ENCODE measurements around the gene LIPF. TPM values are rescaled to one million over a fixed set of nuclear protein-coding genes. Genes with fewer than 3 reads are reported as not detected.
A peak's percentile ranks its signal among the peaks of the same experiment; 100 is the strongest.
"Not testable (repeated sequence)": the region's sequence is repeated elsewhere in the genome, so short reads cannot be mapped to it uniquely, and the experiment has no call there.

LIPF gene
- polyA plus RNA-seq, 3 donors from 2014 or later: not detected

- Mint-ChIP-seq H3K27me3 (ENCODE audit: low read depth in 3 of 3) (peaks cover 0 to 4% (median 2%) of the 10 kb centered on the region in 3 donors), H3K4me1 (no peaks in the 10 kb centered on the region), H3K4me3 (no peak overlapping the region)
These were observed 4.3 kb upstream of the LIPF start for GRCh38 chr10:88659725-88660597.

DNA sequence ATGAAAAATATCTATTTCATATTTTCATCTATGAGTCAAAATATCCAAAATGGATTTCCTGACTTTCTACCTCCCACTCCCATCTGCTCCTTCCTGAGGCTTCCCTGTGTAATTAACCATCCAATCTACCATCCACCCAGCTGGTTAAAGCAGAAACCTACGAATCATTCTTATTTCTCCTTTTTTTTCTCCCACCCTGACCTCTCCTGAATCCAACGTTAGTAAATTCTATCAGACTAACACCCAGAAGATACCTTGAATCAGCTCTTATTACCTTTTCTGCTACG, 3.7 kb upstream of the LIPF start:
- Mint-ChIP-seq H3K4me1 (no peaks in the 10 kb centered on the region), H3K36me3 (no peaks in the 10 kb centered on the region), H3K27ac (no peak overlapping the region), H3K4me3 (no peak overlapping the region), H3K9me3 (peaks cover 0 to 8% (median 0%) of the 10 kb centered on the region in 6 donors), H3K27me3 (ENCODE audit: low read depth in 3 of 3) (peaks cover 0 to 4% (median 2%) of the 10 kb centered on the region in 3 donors)
- DNase-seq: no peak

More at GRCh38 chr10:88659725-88660597, 4.3 kb upstream of the LIPF start:
- no peak for DNase-seq
- Mint-ChIP-seq H3K27ac (no peak overlapping the region), H3K9me3 (peaks cover 0 to 8% (median 0%) of the 10 kb centered on the region in 6 donors), H3K36me3 (no peaks in the 10 kb centered on the region)

GRCh38 chr10:88661018-88661417, 3.2 kb upstream of the LIPF start:
- Mint-ChIP-seq H3K27ac (no peak overlapping the region), H3K36me3 (no peaks in the 10 kb centered on the region), H3K9me3 (peaks cover 0 to 8% (median 0%) of the 10 kb centered on the region in 6 donors), H3K4me1 (no peaks in the 10 kb centered on the region), H3K4me3 (no peak overlapping the region), H3K27me3 (ENCODE audit: low read depth in 3 of 3) (peaks cover 0 to 4% (median 2%) of the 10 kb centered on the region in 3 donors)
- no peak for DNase-seq

GRCh38 chr10:88661577-88661976, 2.7 kb upstream of the LIPF start:
- peaks cover 0 to 4% (median 2%) of the 10 kb centered on the region in 3 donors for H3K27me3 Mint-ChIP-seq (ENCODE audit: low read depth in 3 of 3)
- peaks cover 0 to 8% (median 0%) of the 10 kb centered on the region in 6 donors for H3K9me3 Mint-ChIP-seq
- H3K27ac Mint-ChIP-seq: no peak overlapping the region
- DNase-seq: no peak
- H3K4me3 Mint-ChIP-seq: no peak overlapping the region
- no peaks in the 10 kb centered on the region for H3K36me3 Mint-ChIP-seq
- H3K4me1 Mint-ChIP-seq: no peaks in the 10 kb centered on the region

DNA sequence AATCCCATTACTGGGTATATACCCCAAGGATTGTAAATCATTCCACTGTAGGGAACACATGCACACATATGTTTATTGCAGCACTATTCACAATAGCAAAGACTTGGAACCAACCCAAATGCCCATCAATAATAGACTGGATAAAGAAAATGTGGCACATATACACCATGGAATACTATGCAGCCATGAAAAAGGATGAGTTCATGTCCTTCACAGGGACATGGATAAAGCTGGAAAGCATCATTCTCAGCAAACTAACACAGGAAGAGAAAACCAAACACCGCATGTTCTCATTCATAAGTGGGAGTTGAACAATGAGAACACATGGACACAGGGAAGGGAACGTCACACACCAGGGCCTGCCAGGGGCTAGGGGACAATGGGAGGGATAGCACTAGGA, 1.1 kb upstream of the LIPF start:
- not testable (repeated sequence) for H3K27ac Mint-ChIP-seq; H3K9me3 Mint-ChIP-seq; DNase-seq; H3K36me3 Mint-ChIP-seq; H3K4me3 Mint-ChIP-seq; H3K27me3 Mint-ChIP-seq (ENCODE audit: low read depth in 3 of 3); H3K4me1 Mint-ChIP-seq

GRCh38 chr10:88668465-88668864, 4.2 kb downstream of the LIPF start:
- Mint-ChIP-seq H3K27me3 (ENCODE audit: low read depth in 3 of 3) (no peaks in the 10 kb centered on the region), H3K36me3 (no peaks in the 10 kb centered on the region), H3K9me3 (no peaks in the 10 kb centered on the region), H3K27ac (no peak overlapping the region), H3K4me3 (no peak overlapping the region), H3K4me1 (no peaks in the 10 kb centered on the region)
- no peak for DNase-seq

GRCh38 chr10:88670497-88670896, 6.3 kb downstream of the LIPF start:
- no peaks in the 10 kb centered on the region for H3K4me1 Mint-ChIP-seq
- no peak overlapping the region for H3K27ac Mint-ChIP-seq
- peaks cover 0 to 2% (median 2%) of the 10 kb centered on the region in 3 donors for H3K27me3 Mint-ChIP-seq (ENCODE audit: low read depth in 3 of 3)
- H3K36me3 Mint-ChIP-seq: no peaks in the 10 kb centered on the region
- no peaks in the 10 kb centered on the region for H3K9me3 Mint-ChIP-seq
- H3K4me3 Mint-ChIP-seq: no peak overlapping the region
- no peak for DNase-seq

- Mint-ChIP-seq H3K27ac (no peak overlapping the region), H3K27me3 (ENCODE audit: low read depth in 3 of 3) (peaks cover 0 to 2% (median 2%) of the 10 kb centered on the region in 3 donors), H3K9me3 (no peaks in the 10 kb centered on the region), H3K4me3 (no peak overlapping the region), H3K4me1 (no peaks in the 10 kb centered on the region), H3K36me3 (no peaks in the 10 kb centered on the region)
- DNase-seq: no peak
These were observed 7.8 kb downstream of the LIPF start for GRCh38 chr10:88672041-88672440.

DNA sequence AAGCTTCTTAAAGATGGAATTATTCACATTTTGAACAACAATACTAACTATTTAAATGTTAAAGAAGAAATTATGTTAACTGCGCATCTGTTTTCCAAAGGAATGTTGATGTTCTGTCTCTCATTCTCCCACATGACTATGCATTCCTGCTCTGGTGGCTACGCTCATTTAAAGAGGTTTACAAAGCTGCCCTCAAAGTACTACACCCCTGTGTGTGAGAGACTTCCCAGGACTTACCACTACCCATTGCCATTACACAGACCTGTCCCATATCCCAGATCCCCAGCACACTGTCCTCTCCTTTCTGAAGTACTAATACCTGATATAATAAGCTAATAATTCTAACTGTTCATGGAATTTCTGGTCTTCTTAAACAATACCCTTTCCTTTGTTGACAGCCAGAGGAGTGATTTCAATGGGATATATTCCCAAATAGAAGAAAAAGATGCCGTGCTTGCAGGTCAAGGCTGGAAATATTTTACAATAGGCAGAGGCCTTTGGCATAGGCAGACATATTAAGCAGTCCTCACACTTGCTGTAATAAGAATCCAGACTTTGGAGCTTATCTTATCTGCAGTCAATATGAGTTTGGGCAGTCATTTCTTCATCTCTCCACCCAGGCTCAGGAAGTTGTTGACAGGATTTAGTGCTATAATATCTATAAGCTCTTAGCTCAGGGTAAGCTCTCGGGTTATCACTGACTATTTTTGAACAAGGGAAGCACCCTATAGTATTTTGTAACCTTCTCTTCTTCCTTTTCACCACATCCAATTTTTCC, 12.2 kb downstream of the LIPF start:
- Mint-ChIP-seq H3K27ac (no peak overlapping the region), H3K36me3 (no peaks in the 10 kb centered on the region), H3K27me3 (ENCODE audit: low read depth in 3 of 3) (peaks cover 0 to 2% (median 2%) of the 10 kb centered on the region in 3 donors), H3K4me3 (no peak overlapping the region), H3K9me3 (no peaks in the 10 kb centered on the region), H3K4me1 (no peaks in the 10 kb centered on the region)
- DNase-seq: no peak

DNA sequence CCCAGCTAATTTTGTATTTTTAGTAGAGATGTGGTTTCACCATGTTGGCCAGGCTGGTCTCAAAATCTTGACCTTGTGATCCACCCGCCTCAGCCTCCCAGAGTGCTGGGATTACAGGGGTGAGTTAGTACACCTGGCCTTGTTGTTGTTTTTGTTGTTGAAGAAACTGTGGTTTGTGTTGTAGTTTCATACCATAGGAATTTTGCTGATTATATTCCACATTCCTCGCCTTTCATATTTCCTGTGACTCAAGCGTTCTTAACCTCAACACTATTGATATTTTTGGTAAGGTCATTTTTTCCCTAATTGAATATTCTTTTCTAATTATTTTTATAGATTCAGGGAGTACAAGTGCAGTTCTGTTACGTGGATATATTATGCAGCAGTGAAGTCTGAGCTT, 16.7 kb downstream of the LIPF start:
- Mint-ChIP-seq H3K27me3 (ENCODE audit: low read depth in 3 of 3) (peaks cover 0 to 4% (median 0%) of the 10 kb centered on the region in 3 donors), H3K4me1 (no peaks in the 10 kb centered on the region), H3K36me3 (no peaks in the 10 kb centered on the region), H3K27ac (no peak overlapping the region), H3K9me3 (no peaks in the 10 kb centered on the region), H3K4me3 (no peak overlapping the region)
- no peak for DNase-seq

- Mint-ChIP-seq H3K4me1 (no peaks in the 10 kb centered on the region), H3K36me3 (no peaks in the 10 kb centered on the region), H3K4me3 (no peak overlapping the region), H3K27ac (no peak overlapping the region), H3K9me3 (no peaks in the 10 kb centered on the region), H3K27me3 (ENCODE audit: low read depth in 3 of 3) (peaks cover 0 to 4% (median 0%) of the 10 kb centered on the region in 3 donors)
- no peak for DNase-seq
These were observed 18.2 kb downstream of the LIPF start for GRCh38 chr10:88682491-88682890.

GRCh38 chr10:88687853-88688467, 23.7 kb downstream of the LIPF start:
- H3K9me3 Mint-ChIP-seq: no peaks in the 10 kb centered on the region
- no peak overlapping the region for H3K4me3 Mint-ChIP-seq
- H3K36me3 Mint-ChIP-seq: no peaks in the 10 kb centered on the region
- DNase-seq: peak; percentile 6 to 13 (median 10)
- H3K27ac Mint-ChIP-seq: no peak overlapping the region
- H3K4me1 Mint-ChIP-seq: no peaks in the 10 kb centered on the region
- H3K27me3 Mint-ChIP-seq (ENCODE audit: low read depth in 3 of 3): peaks cover 0 to 4% (median 3%) of the 10 kb centered on the region in 3 donors

GRCh38 chr10:88689366-88689765, 25.1 kb downstream of the LIPF start:
- Mint-ChIP-seq H3K4me3 (no peak overlapping the region), H3K9me3 (no peaks in the 10 kb centered on the region), H3K27me3 (ENCODE audit: low read depth in 3 of 3) (peaks cover 0 to 4% (median 2%) of the 10 kb centered on the region in 3 donors), H3K36me3 (no peaks in the 10 kb centered on the region), H3K4me1 (no peaks in the 10 kb centered on the region), H3K27ac (no peak overlapping the region)
- no peak for DNase-seq

DNA sequence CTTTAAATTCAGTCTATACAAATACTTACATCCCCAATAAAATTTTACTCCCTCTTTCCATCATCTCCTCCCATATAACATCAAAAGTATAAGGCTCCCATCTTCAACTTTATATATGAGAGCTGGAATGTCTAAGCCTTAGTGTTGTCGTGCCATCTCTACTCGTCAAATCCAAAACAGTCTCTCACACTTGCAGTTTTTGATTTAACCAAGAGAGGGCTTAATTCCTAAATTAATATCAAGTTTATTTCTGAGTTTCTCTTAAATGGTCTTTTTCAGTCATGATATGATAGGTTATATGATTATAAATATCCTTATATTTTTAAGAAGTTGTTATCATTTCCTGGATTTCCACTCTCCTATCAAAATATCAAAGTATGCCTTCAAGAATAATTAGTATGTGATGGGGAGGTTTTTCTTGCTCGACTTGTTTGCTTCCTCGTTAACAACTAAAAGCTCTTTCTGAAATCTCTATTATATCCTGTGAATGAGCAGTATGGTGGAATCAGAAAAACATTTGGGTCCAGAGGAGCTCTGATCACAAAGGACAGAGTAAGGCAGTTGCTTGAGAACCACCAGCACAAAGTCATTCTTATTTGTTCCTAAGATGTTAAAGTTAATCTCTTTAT, 29.3 kb downstream of the LIPF start:
- Mint-ChIP-seq H3K4me1 (no peaks in the 10 kb centered on the region), H3K36me3 (no peaks in the 10 kb centered on the region), H3K9me3 (no peaks in the 10 kb centered on the region), H3K4me3 (no peak overlapping the region), H3K27ac (no peak overlapping the region), H3K27me3 (ENCODE audit: low read depth in 3 of 3) (peaks cover 0 to 4% (median 2%) of the 10 kb centered on the region in 3 donors)
- DNase-seq: no peak

Measured in immature natural killer cell (primary cell).